ENCODE results near the gene ATP2A3.

ATP2A3 gene

GRCh38 chr17:3924512-3925350, 39.5 kb downstream of the ATP2A3 start:
- DNase-seq: no peak

GRCh38 chr17:3923466-3924190, 40.6 kb downstream of the ATP2A3 start:
- DNase-seq: no peak

GRCh38 chr17:3922765-3923164, 41.5 kb downstream of the ATP2A3 start:
- DNase-seq: no peak

- DNase-seq: no peak
Observed at GRCh38 chr17:3921502-3922319, 42.5 kb downstream of the ATP2A3 start.

GRCh38 chr17:3921006-3921405, 43.2 kb downstream of the ATP2A3 start:
- no peak for DNase-seq

GRCh38 chr17:3919123-3919624, 45.1 kb downstream of the ATP2A3 start:
- DNase-seq: no peak

GRCh38 chr17:3918372-3919122, 45.7 kb downstream of the ATP2A3 start:
- DNase-seq: no peak

- no peak for DNase-seq
Observed at GRCh38 chr17:3917391-3917931, 46.8 kb downstream of the ATP2A3 start.

GRCh38 chr17:3916825-3917224, 47.4 kb downstream of the ATP2A3 start:
- no peak for DNase-seq

- no peak for DNase-seq
Observed at GRCh38 chr17:3915995-3916696, 48.1 kb downstream of the ATP2A3 start, which contains the start of gene P2RX1. Gene P2RX1 (minus strand): TSS chr17:3916465. CDS start chr17:3916225, 240 bp downstream.

GRCh38 chr17:3915581-3915994, 48.6 kb downstream of the ATP2A3 start:
- no peak for DNase-seq

- DNase-seq: no peak
Observed at GRCh38 chr17:3914312-3914670, 49.9 kb downstream of the ATP2A3 start.

GRCh38 chr17:3913531-3914311, 50.5 kb downstream of the ATP2A3 start:
- DNase-seq: no peak

GRCh38 chr17:3912827-3913226, 51.4 kb downstream of the ATP2A3 start:
- no peak for DNase-seq

- no peak for DNase-seq
Observed at GRCh38 chr17:3911271-3912053, 52.8 kb downstream of the ATP2A3 start.

GRCh38 chr17:3910420-3911270, 53.6 kb downstream of the ATP2A3 start:
- no peak for DNase-seq

- no peak for DNase-seq
Observed at GRCh38 chr17:3909257-3909656, 55.0 kb downstream of the ATP2A3 start.

- no peak for DNase-seq
Observed at GRCh38 chr17:3907483-3908216, 56.6 kb downstream of the ATP2A3 start.
